ENCODE data around the gene NFKBIA. TPM values are rescaled to one million over a fixed set of nuclear protein-coding genes. Genes with fewer than 3 reads are reported as not detected.

NFKBIA gene
- total RNA-seq, 1 donor from 2014 or later, result 331 TPM

DNA sequence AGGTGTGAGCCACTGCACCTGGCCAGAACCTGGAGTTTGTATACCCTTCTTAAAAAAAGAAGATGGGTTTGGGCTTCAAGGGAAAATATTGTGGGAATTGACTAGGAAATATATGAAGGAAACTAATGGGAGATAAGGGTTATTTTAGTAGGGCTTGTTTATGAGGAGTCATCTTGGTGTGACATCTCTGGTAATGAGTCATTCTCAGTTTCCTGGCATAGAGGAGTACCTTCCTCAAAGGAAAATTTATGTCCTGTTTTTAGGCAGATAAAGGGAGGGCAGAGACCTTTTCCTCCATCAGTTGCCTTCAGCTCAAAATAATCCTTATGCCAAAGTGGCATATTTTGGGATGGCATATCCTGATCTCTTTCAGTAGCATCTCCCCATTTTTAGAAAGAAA, 30.6 kb upstream of the NFKBIA start:
- Histone ChIP-seq H3K27ac (no peak overlapping the region), H3K4me1 (no peaks in the 10 kb centered on the region), H3K4me3 (no peak overlapping the region), H3K9me3 (no peaks in the 10 kb centered on the region), H3K27me3 (ENCODE audit: low read depth) (no peaks in the 10 kb centered on the region), H3K36me3 (no peaks in the 10 kb centered on the region)
- TF ChIP-seq CTCF (IDR thresholded peaks at IDR 0.05), result no peak
- intact Hi-C loops (cut with DNase I), result no loop called here
- DNase-seq (no peak), ATAC-seq (no peak)

GRCh38 chr14:35433826-35434225, 29.3 kb upstream of the NFKBIA start:
- no peaks in the 10 kb centered on the region for H3K36me3 ChIP-seq
- ATAC-seq, result no peak
- H3K9me3 ChIP-seq, result no peaks in the 10 kb centered on the region
- no peak overlapping the region for H3K4me3 ChIP-seq
- intact Hi-C loops (cut with DNase I), result no loop called here
- H3K27me3 ChIP-seq (ENCODE audit: low read depth), result no peaks in the 10 kb centered on the region
- TF ChIP-seq CTCF (IDR thresholded peaks at IDR 0.05), result no peak
- no peak overlapping the region for H3K27ac ChIP-seq
- DNase-seq, result no peak
- H3K4me1 ChIP-seq, result no peaks in the 10 kb centered on the region

GRCh38 chr14:35430459-35431199, 26.1 kb upstream of the NFKBIA start:
- no peak for TF ChIP-seq CTCF (IDR thresholded peaks at IDR 0.05)
- H3K36me3 ChIP-seq, result no peaks in the 10 kb centered on the region
- no peak for ATAC-seq

GRCh38 chr14:35429951-35430350, 25.4 kb upstream of the NFKBIA start:
- no peak for TF ChIP-seq CTCF (IDR thresholded peaks at IDR 0.05)
- H3K27ac ChIP-seq, result no peak overlapping the region
- DNase-seq, result no peak
- H3K27me3 ChIP-seq (ENCODE audit: low read depth), result no peaks in the 10 kb centered on the region
- H3K9me3 ChIP-seq, result no peaks in the 10 kb centered on the region
- intact Hi-C loops (cut with DNase I), result no loop called here
- H3K4me3 ChIP-seq, result no peak overlapping the region
- no peaks in the 10 kb centered on the region for H3K4me1 ChIP-seq
- no peaks in the 10 kb centered on the region for H3K36me3 ChIP-seq
- ATAC-seq, result no peak

More at GRCh38 chr14:35430459-35431199, 26.1 kb upstream of the NFKBIA start:
- no peaks in the 10 kb centered on the region for H3K4me1 ChIP-seq
- no peak overlapping the region for H3K27ac ChIP-seq
- intact Hi-C loops (cut with DNase I), result no loop called here
- H3K9me3 ChIP-seq, result no peaks in the 10 kb centered on the region
- H3K4me3 ChIP-seq, result no peak overlapping the region
- H3K27me3 ChIP-seq (ENCODE audit: low read depth), result no peaks in the 10 kb centered on the region
- no peak for DNase-seq

DNA sequence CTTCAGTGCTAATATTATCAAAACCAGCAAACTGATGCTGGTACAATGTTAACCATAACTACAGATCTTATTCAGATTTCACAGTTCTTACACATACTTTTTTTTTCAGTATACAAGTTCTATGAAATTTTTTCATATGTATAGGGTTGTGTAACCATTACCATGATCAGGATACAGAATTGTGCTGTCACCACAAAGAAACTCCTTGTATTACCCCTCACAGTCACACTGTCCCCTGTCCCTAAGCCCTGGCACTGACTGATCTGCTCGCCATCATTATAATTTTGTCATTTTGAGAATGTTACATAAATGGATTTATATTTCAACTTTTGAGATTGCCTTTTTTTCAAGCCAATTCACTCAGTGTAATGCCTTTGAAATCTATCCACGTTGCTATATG, 21.3 kb upstream of the NFKBIA start:
- no peak for TF ChIP-seq CTCF (IDR thresholded peaks at IDR 0.05)
- H3K4me3 ChIP-seq, result no peak overlapping the region

More for the DNA sequence above, 21.3 kb upstream of the NFKBIA start:
- H3K4me1 ChIP-seq, result peaks cover 5% of the 10 kb centered on the region
- H3K36me3 ChIP-seq, result no peaks in the 10 kb centered on the region
- intact Hi-C loops (cut with DNase I), result no loop called here
- no peaks in the 10 kb centered on the region for H3K9me3 ChIP-seq
- ATAC-seq (no peak), DNase-seq (no peak)
- H3K27me3 ChIP-seq (ENCODE audit: low read depth), result no peaks in the 10 kb centered on the region
- no peak overlapping the region for H3K27ac ChIP-seq
